ENCODE results near the gene RREB1. TPM values are rescaled to one million over a fixed set of nuclear protein-coding genes. Genes with fewer than 3 reads are reported as not detected.

RREB1 gene
- total RNA-seq, 2 donors from 2014 or later = 58.4 to 71.0 TPM

DNA sequence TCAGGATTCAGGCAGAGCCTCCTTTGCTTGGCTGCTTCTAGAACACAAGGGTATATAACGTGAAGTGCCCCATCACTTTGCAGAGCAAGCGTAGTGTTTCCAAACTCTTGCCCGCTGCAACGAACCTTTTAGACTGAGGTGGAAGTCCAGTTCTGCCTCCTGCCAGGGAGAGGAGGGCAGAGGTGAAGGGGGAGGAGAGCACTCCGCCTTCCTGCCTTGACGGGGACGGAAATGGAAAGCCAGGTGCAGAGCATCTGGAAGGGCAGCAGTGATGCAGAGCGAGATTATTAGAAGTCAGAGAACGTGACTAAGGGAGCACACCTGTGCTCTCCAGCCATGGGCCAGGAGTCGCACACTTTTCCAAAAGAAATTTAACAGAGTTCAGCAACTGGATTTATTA, 63.4 kb downstream of the RREB1 start:
- intact Hi-C loops (cut with DNase I) = no loop called here
- H3K4me1 ChIP-seq (replicated peaks) = no peaks in the 10 kb centered on the region

DNA sequence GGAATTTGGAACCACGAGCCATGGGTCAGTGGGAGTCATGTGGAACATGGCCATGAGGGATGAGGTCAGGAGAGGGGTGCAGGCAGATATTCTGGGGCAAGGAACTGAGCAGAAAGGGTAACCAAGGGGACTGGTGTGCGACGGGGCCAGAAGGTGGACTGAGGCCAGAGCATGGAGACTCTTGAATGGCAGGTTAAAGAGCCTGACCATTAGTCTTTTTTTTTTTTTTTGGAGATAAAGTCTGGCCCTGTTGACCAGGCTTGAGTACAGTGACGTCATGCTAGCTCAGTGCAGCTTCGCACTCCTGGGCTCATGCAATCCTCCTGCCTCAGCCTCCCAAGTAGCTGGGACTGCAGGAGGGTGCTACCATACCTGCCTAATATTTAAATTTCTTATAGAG, 64.0 kb downstream of the RREB1 start:
- intact Hi-C loops (cut with DNase I) = no loop called here
- DNase-seq (ENCODE audit: low spot score) = no peak
- Histone ChIP-seq H3K36me3 (no peaks in the 10 kb centered on the region), H3K27me3 (replicated peaks; ENCODE audit: insufficient read depth) (no peaks in the 10 kb centered on the region), H3K4me3 (no peak overlapping the region), H3K4me1 (replicated peaks) (peaks cover 4% of the 10 kb centered on the region), H3K9me3 (no peaks in the 10 kb centered on the region), H3K27ac (no peak overlapping the region)
- 96% methylated on average over 5 of the region's 5 CpGs for WGBS
- TF ChIP-seq CTCF (IDR thresholded peaks at IDR 0.05) = no peak
- no peak for TF ChIP-seq POLR2AphosphoS5 (IDR thresholded peaks at IDR 0.05)
- TF ChIP-seq POLR2A (IDR thresholded peaks at IDR 0.05) = no peak

More for the DNA sequence above, 63.4 kb downstream of the RREB1 start:
- Histone ChIP-seq H3K27me3 (replicated peaks; ENCODE audit: insufficient read depth) (no peaks in the 10 kb centered on the region), H3K9me3 (no peaks in the 10 kb centered on the region), H3K36me3 (no peaks in the 10 kb centered on the region), H3K4me3 (no peak overlapping the region), H3K27ac (no peak overlapping the region)
- TF ChIP-seq CTCF (IDR thresholded peaks at IDR 0.05) = no peak
- no peak for TF ChIP-seq POLR2AphosphoS5 (IDR thresholded peaks at IDR 0.05)
- TF ChIP-seq POLR2A (IDR thresholded peaks at IDR 0.05) = no peak
- WGBS = 90% methylated on average over 10 of the region's 10 CpGs
- no peak for DNase-seq (ENCODE audit: low spot score)

GRCh38 chr6:7172649-7173048, 64.9 kb downstream of the RREB1 start:
- Histone ChIP-seq H3K4me3 (no peak overlapping the region), H3K27ac (no peak overlapping the region), H3K4me1 (replicated peaks) (peaks cover 5% of the 10 kb centered on the region), H3K27me3 (replicated peaks; ENCODE audit: insufficient read depth) (no peaks in the 10 kb centered on the region), H3K36me3 (no peaks in the 10 kb centered on the region), H3K9me3 (no peaks in the 10 kb centered on the region)
- intact Hi-C loops (cut with DNase I) = no loop called here
- WGBS = 69% methylated on average over 7 of the region's 7 CpGs
- TF ChIP-seq POLR2A (IDR thresholded peaks at IDR 0.05) = no peak
- DNase-seq (ENCODE audit: low spot score) = no peak

GRCh38 chr6:7173843-7174503, 66.2 kb downstream of the RREB1 start:
- no peaks in the 10 kb centered on the region for H3K36me3 ChIP-seq
- no peak for DNase-seq (ENCODE audit: low spot score)
- no peak overlapping the region for H3K27ac ChIP-seq
- no peaks in the 10 kb centered on the region for H3K9me3 ChIP-seq
- TF ChIP-seq POLR2AphosphoS5 (IDR thresholded peaks at IDR 0.05) (no peak), CTCF (IDR thresholded peaks at IDR 0.05) (no peak), POLR2A (IDR thresholded peaks at IDR 0.05) (no peak)
- WGBS = 59% methylated on average over 9 of the region's 9 CpGs
- no peak overlapping the region for H3K4me3 ChIP-seq
- intact Hi-C loops (cut with DNase I) = no loop called here
- H3K27me3 ChIP-seq (replicated peaks; ENCODE audit: insufficient read depth) = no peaks in the 10 kb centered on the region
- peaks cover 5% of the 10 kb centered on the region for H3K4me1 ChIP-seq (replicated peaks)

DNA sequence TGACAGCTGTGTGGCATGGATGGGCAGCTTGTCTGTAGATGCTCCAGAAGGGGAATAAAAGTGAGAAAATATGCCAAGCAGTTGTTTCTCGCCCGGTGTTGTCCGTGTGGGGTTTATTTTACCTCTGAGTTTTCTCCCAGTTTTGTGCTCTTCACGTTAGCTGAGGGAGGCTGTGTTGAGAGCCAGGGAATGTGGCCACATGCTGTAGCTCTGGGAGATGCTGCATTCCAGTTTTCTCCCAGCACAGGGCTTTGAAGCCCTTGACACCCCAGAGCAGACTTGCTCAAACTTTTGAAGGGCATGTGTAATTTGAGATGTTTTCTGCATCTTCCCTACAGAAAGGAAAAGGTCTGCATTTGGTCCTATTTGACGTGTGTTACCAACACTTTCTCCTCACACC, 67.7 kb downstream of the RREB1 start:
- no peak for DNase-seq (ENCODE audit: low spot score)
- TF ChIP-seq CTCF (IDR thresholded peaks at IDR 0.05) (no peak), POLR2A (IDR thresholded peaks at IDR 0.05) (no peak), POLR2AphosphoS5 (IDR thresholded peaks at IDR 0.05) (no peak)
- Histone ChIP-seq H3K9me3 (no peaks in the 10 kb centered on the region), H3K4me3 (no peak overlapping the region), H3K4me1 (replicated peaks) (peaks cover 5% of the 10 kb centered on the region), H3K36me3 (no peaks in the 10 kb centered on the region), H3K27me3 (replicated peaks; ENCODE audit: insufficient read depth) (no peaks in the 10 kb centered on the region), H3K27ac (no peak overlapping the region)
- WGBS = 73% methylated on average over 5 of the region's 5 CpGs
- intact Hi-C loops (cut with DNase I) = no loop called here

Data from prostate gland (tissue), 2 donors.